Right lobe of liver (tissue), 6 donors: ENCODE data around the gene RARRES2. TPM values are rescaled to one million over a fixed set of nuclear protein-coding genes. Genes with fewer than 3 reads are reported as not detected.

Experiments
- ATAC-seq, 4 donors: fragments of 200-7000 bp; cut with Tn5 transposase; one replicate each; pipeline ENCODE4 v1.9.1; 2020; ENCODE audit warnings: mild to moderate bottlenecking in 4 of 4, moderate library complexity in 4 of 4
- DNase-seq, 3 donors: peaks; one replicate each; pipeline ENCODE4 v3.0.0-alpha.2; 2020
- H3K27ac ChIP-seq, 3 donors: fragments of 200-600 bp; one replicate each; pipeline ENCODE4 v1.8.0; 2022
- H3K27me3 ChIP-seq, 2 donors: fragments of 200-600 bp; one replicate each; pipeline ENCODE4 v1.8.0; 2022
- H3K36me3 ChIP-seq, 4 donors: fragments of 200-600 bp; sonication (generic) in 1 of 4; one replicate each; pipeline versions ENCODE4 v1.5.1 to v1.8.0; 2017 to 2022; ENCODE audit warnings: control low read depth in 1 of 4
- H3K4me1 ChIP-seq, 4 donors: fragments of 200-600 bp; sonication (generic) in 1 of 4; one replicate each; pipeline versions ENCODE4 v1.5.1 to v1.8.0; 2017 to 2022; ENCODE audit warnings: control low read depth in 1 of 4
- H3K4me3 ChIP-seq, 3 donors: fragments of 200-600 bp; one replicate each; pipeline ENCODE4 v1.8.0; 2022
- H3K9me3 ChIP-seq, 4 donors: fragments of 200-600 bp; sonication (generic) in 1 of 4; one replicate each; pipeline versions ENCODE4 v1.5.1 to v1.8.0; 2017 to 2022; ENCODE audit warnings: control low read depth in 1 of 4
- POLR2A ChIP-seq: fragments of 450-650 bp; IDR thresholded peaks from one replicate; pipeline ENCODE4 v1.6.1; 2017; ENCODE audit warnings: antibody characterized with exemption, mild to moderate bottlenecking
- WGBS: methylation state at CpG from one replicate; pipeline ENCODE4 v1.1.6; 2018; ENCODE audit warnings: low coverage, low lambda C conversion rate; ENCODE audit not compliant: insufficient coverage; ENCODE audit errors: missing lambda C conversion rate; 5-methylcytosine and 5-hydroxymethylcytosine counted together
- intact Hi-C, 2 donors: fragments of 100-400 bp; cut with DNase I; formaldehyde crosslinking; loops; one replicate each; pipeline versions ENCODE4 v1.11.2 to v1.14.1; 2022
- total RNA-seq, 6 experiments: library from RNA; depleted of rRNA in 2 of 6; stranded (reverse); fragments of >200 nt in 2 of 6; fragmentation: NEBNext Ultra II Directional in 3 of 6; extraction: Animal tissue kit (Norgen Biotek cat#: 25700) in 3 of 6; gene quantifications; one replicate each; pipeline versions ENCODE4 v1.1.0 to v1.2.4, GENCODE V29; 2016 to 2023
- TF ChIP-seq, protein P1 (sequence below), 4 donors: fragments of 200-600 bp in 3 of 4; fragments of 450-650 bp in 1 of 4; IDR thresholded peaks; one replicate each; pipeline versions ENCODE4 v1.5.1 to v1.8.0; 2016 to 2022; ENCODE audit warnings: antibody characterized with exemption in 4 of 4, mild to moderate bottlenecking in 2 of 4
- donor health status: DM: no; HTN: yes; CAD: no.
- donor health status: DM: no; HTN: no; CAD: no.
- donor health status: DM: no; HTN: no; CAD: no.
- donor health status: DM: no; HTN: yes; CAD: no.
- donor health status: DM: no; HTN: yes; CAD: no.

Gene RARRES2
- total RNA-seq, 6 experiments from 2014 or later, result 552 to 948 (median 788) TPM

- Histone ChIP-seq H3K36me3 (no peaks in the 10 kb centered on the region), H3K27ac (no peak overlapping the region), H3K27me3 (no peaks in the 10 kb centered on the region), H3K4me1 (peaks cover 0 to 9% (median 6%) of the 10 kb centered on the region in 4 donors), H3K4me3 (no peak overlapping the region), H3K9me3 (no peaks in the 10 kb centered on the region)
- TF ChIP-seq POLR2A, result no peak
- TF ChIP-seq, protein P1, sequence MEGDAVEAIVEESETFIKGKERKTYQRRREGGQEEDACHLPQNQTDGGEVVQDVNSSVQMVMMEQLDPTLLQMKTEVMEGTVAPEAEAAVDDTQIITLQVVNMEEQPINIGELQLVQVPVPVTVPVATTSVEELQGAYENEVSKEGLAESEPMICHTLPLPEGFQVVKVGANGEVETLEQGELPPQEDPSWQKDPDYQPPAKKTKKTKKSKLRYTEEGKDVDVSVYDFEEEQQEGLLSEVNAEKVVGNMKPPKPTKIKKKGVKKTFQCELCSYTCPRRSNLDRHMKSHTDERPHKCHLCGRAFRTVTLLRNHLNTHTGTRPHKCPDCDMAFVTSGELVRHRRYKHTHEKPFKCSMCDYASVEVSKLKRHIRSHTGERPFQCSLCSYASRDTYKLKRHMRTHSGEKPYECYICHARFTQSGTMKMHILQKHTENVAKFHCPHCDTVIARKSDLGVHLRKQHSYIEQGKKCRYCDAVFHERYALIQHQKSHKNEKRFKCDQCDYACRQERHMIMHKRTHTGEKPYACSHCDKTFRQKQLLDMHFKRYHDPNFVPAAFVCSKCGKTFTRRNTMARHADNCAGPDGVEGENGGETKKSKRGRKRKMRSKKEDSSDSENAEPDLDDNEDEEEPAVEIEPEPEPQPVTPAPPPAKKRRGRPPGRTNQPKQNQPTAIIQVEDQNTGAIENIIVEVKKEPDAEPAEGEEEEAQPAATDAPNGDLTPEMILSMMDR (IDR thresholded peaks at IDR 0.05), result no peak
- DNase-seq (no peak), ATAC-seq (no peak)
- intact Hi-C loops, result no loop called here
- WGBS, result 62% methylated on average over 4 of the region's 5 CpGs
Observed at GRCh38 chr7:150363872-150364271, 22.4 kb upstream of the RARRES2 start.

- WGBS, result 82% methylated on average over 4 of the region's 4 CpGs
- TF ChIP-seq, protein P1 (IDR thresholded peaks at IDR 0.05), result no peak
- TF ChIP-seq POLR2A, result no peak
- H3K9me3 ChIP-seq, result no peaks in the 10 kb centered on the region
- peaks cover 0 to 9% (median 6%) of the 10 kb centered on the region in 4 donors for H3K4me1 ChIP-seq
- ATAC-seq (no peak), DNase-seq (no peak)
- intact Hi-C loops, result no loop called here
- no peaks in the 10 kb centered on the region for H3K27me3 ChIP-seq
- H3K36me3 ChIP-seq, result no peaks in the 10 kb centered on the region
- no peak overlapping the region for H3K4me3 ChIP-seq
- no peak overlapping the region for H3K27ac ChIP-seq
Observed at GRCh38 chr7:150363370-150363769, 21.9 kb upstream of the RARRES2 start.

DNA sequence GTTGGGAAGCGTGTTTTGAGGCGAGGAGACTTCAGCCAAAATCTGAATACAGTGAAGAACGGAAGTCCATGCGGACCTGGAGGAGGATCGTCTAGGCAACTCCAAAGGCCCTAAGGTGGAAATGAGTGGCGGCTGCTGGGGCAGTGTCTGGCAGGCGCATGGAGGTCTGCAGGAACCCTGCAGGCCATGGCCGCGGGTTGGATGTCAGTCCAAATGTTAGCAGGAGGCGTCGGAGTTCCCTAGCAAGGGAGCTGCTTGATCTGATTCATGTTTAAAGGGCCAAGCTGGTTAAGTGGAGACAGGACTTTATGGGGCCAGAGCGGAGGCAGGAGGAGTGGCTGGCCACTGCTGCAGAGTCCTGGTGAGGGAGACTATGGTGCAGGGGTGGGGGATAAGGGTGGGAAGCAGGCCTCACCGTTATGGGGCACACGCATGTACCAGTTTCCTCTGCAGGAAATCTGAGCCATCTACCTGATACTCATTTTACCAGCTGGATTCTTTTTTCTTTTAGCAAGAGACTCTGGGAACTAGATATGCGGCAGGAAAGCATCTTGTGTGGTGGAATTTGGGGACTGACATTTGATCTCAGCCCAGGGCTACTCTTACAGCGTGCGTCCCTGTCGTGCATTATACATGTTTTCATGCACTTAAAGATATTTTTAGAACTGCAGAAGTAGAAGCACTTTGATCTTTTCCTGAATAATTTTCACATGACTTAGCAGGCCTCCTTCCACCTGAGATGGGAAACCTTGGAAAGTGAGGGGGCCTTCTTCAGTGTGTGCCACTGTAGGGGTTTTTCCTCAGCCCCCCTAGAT, 20.6 kb upstream of the RARRES2 start:
- Histone ChIP-seq H3K27me3 (no peaks in the 10 kb centered on the region), H3K9me3 (no peaks in the 10 kb centered on the region), H3K4me1 (peaks cover 0 to 4% (median under 1%) of the 10 kb centered on the region in 4 donors), H3K27ac (no peak overlapping the region), H3K4me3 (no peak overlapping the region), H3K36me3 (no peaks in the 10 kb centered on the region)
- WGBS, result 95% methylated on average over 10 of the region's 18 CpGs
- intact Hi-C loops, result no loop called here
- TF ChIP-seq, protein P1 (IDR thresholded peaks at IDR 0.05), result no peak
- ATAC-seq (no peak), DNase-seq (no peak)

- DNase-seq (no peak), ATAC-seq (no peak)
- peaks cover 0 to 10% (median 2%) of the 10 kb centered on the region in 4 donors for H3K4me1 ChIP-seq
- WGBS, result 92% methylated on average over 3 of the region's 7 CpGs
- no peaks in the 10 kb centered on the region for H3K27me3 ChIP-seq
- intact Hi-C loops, result no loop called here
- H3K27ac ChIP-seq, result no peak overlapping the region
- H3K4me3 ChIP-seq, result no peak overlapping the region
- H3K9me3 ChIP-seq, result no peaks in the 10 kb centered on the region
- no peaks in the 10 kb centered on the region for H3K36me3 ChIP-seq
- TF ChIP-seq, protein P1 (IDR thresholded peaks at IDR 0.05), result no peak
- TF ChIP-seq POLR2A, result no peak
Observed at GRCh38 chr7:150361402-150361801, 20.0 kb upstream of the RARRES2 start.
